Measurements from ENCODE around the gene ATF7. TPM values are rescaled to one million over a fixed set of nuclear protein-coding genes. Genes with fewer than 3 reads are reported as not detected.
A peak's percentile ranks its signal among the peaks of the same experiment; 100 is the strongest.

ATF7 gene
- total RNA-seq, 1 donor from 2014 or later, result 12.7 TPM

GRCh38 chr12:53485955-53486735, 140.0 kb downstream of the ATF7 start:
- Mint-ChIP-seq H3K36me3 (peaks cover 43% of the 10 kb centered on the region), H3K27ac (peak overlapping the region; percentile 33), H3K4me1 (peaks cover 13% of the 10 kb centered on the region), H3K27me3 (ENCODE audit: insufficient read depth, low read depth) (no peaks in the 10 kb centered on the region), H3K9me3 (no peaks in the 10 kb centered on the region), H3K4me3 (no peak overlapping the region)
- Histone ChIP-seq H3K36me3 (no peaks in the 10 kb centered on the region), H3K9ac (no peak overlapping the region), H4K20me1 (ENCODE audit: low read depth) (peaks cover 67% of the 10 kb centered on the region), H3K27me3 (no peaks in the 10 kb centered on the region), H3F3A (ENCODE audit: low read depth) (peaks cover 43% of the 10 kb centered on the region), H3K4me1 (peaks cover 8% of the 10 kb centered on the region), H3K4me3 (no peak overlapping the region), H3K9me3 (ENCODE audit: low read depth) (no peaks in the 10 kb centered on the region), H2AFZ (replicated peaks) (no peak overlapping the region), H3K79me2 (ENCODE audit: low read depth) (peaks cover 30% of the 10 kb centered on the region), H3K27ac (peak overlapping the region; percentile 58), H3K4me2 (no peak overlapping the region)
- TF ChIP-seq EZH2phosphoT487 (IDR thresholded peaks at IDR 0.05) (no peak), EZH2 (IDR thresholded peaks at IDR 0.05) (no peak), CTCF (IDR thresholded peaks at IDR 0.05) (no peak)
- DNase-seq (ENCODE audit: low spot score), result no peak

- no peaks in the 10 kb centered on the region for H3K27me3 ChIP-seq
- H3K4me1 ChIP-seq, result peaks cover 15% of the 10 kb centered on the region
- peaks cover 55% of the 10 kb centered on the region for H3F3A ChIP-seq (ENCODE audit: low read depth)
- H3K9me3 ChIP-seq (ENCODE audit: low read depth), result no peaks in the 10 kb centered on the region
- no peak overlapping the region for H2AFZ ChIP-seq (replicated peaks)
- Mint-ChIP-seq H3K36me3 (peaks cover 45% of the 10 kb centered on the region), H3K27me3 (ENCODE audit: insufficient read depth, low read depth) (peaks cover 2% of the 10 kb centered on the region), H3K9me3 (no peaks in the 10 kb centered on the region), H3K4me1 (peaks cover 16% of the 10 kb centered on the region), H3K27ac (peak overlapping the region; percentile 66), H3K4me3 (peak overlapping the region; percentile 10)
- no peak for DNase-seq (ENCODE audit: low spot score)
- H3K36me3 ChIP-seq, result peaks cover 6% of the 10 kb centered on the region
- H3K4me2 ChIP-seq, result no peak overlapping the region
- H3K9ac ChIP-seq, result no peak overlapping the region
- no peak overlapping the region for H3K27ac ChIP-seq
- no peak overlapping the region for H3K4me3 ChIP-seq
- H4K20me1 ChIP-seq (ENCODE audit: low read depth), result peaks cover 79% of the 10 kb centered on the region
- H3K79me2 ChIP-seq (ENCODE audit: low read depth), result peaks cover 24% of the 10 kb centered on the region
- TF ChIP-seq CTCF (IDR thresholded peaks at IDR 0.05) (no peak), EZH2 (IDR thresholded peaks at IDR 0.05) (no peak), EZH2phosphoT487 (IDR thresholded peaks at IDR 0.05) (no peak)
Observed at GRCh38 chr12:53484686-53485575, 141.3 kb downstream of the ATF7 start.

DNA sequence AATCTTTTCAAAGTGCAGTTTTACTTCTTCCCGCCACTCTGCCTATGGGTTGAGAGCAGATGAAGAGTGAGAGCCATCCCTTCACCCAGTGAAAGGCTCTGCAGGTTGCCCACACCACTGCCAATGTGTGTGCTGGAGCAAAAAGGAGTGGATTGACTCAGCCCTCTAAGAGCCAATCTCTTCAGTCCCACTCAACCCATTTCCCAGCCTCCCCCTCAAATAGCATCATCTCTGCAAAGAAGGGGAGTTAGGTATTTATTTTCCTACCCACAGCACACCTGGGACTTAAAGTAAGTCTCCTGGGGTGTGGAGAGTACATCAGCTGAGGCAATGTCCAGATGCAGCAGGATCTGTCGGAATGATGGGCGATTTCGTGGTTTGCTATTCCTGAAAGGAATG, 142.2 kb downstream of the ATF7 start:
- H3K4me3 Mint-ChIP-seq, result no peak overlapping the region
- H3K4me1 Mint-ChIP-seq, result peaks cover 18% of the 10 kb centered on the region
- no peaks in the 10 kb centered on the region for H3K9me3 Mint-ChIP-seq

More for the DNA sequence above, 142.2 kb downstream of the ATF7 start:
- DNase-seq (ENCODE audit: low spot score), result no peak
- Histone ChIP-seq H3K4me1 (peaks cover 24% of the 10 kb centered on the region), H3K36me3 (peaks cover 14% of the 10 kb centered on the region), H3K79me2 (ENCODE audit: low read depth) (peaks cover 23% of the 10 kb centered on the region), H3K4me3 (no peak overlapping the region), H3K27me3 (no peaks in the 10 kb centered on the region), H3K27ac (peak overlapping the region; percentile 78), H3K4me2 (no peak overlapping the region), H2AFZ (replicated peaks) (no peak overlapping the region), H4K20me1 (ENCODE audit: low read depth) (peaks cover 84% of the 10 kb centered on the region), H3K9ac (no peak overlapping the region), H3K9me3 (ENCODE audit: low read depth) (no peaks in the 10 kb centered on the region), H3F3A (ENCODE audit: low read depth) (peaks cover 64% of the 10 kb centered on the region)
- peaks cover 2% of the 10 kb centered on the region for H3K27me3 Mint-ChIP-seq (ENCODE audit: insufficient read depth, low read depth)
- peaks cover 46% of the 10 kb centered on the region for H3K36me3 Mint-ChIP-seq
- no peak overlapping the region for H3K27ac Mint-ChIP-seq
- TF ChIP-seq CTCF (IDR thresholded peaks at IDR 0.05) (no peak), EZH2 (IDR thresholded peaks at IDR 0.05) (no peak), EZH2phosphoT487 (IDR thresholded peaks at IDR 0.05) (no peak)

Data from neural progenitor cell (in vitro differentiated cells).